Left renal pelvis (tissue), 4 donors: Measurements from ENCODE around the gene SCN5A. TPM values are rescaled to one million over a fixed set of nuclear protein-coding genes. Genes with fewer than 3 reads are reported as not detected.

ENCODE experiments used
- DNase-seq, 4 donors: peaks; one replicate each; pipeline ENCODE4 v3.0.0-alpha.2; 2013; ENCODE audit warnings: low read depth in 4 of 4, low spot score in 3 of 4
- polyA plus RNA-seq, 4 donors: library from polyadenylated mRNA; unstranded; fragments of 120-200 nt; gene quantifications; one replicate each; pipeline ENCODE4 v1.2.1, GENCODE V29; 2013; ENCODE audit not compliant: insufficient read length in 4 of 4

The SCN5A gene
- polyA plus RNA-seq, 4 donors: 0.89 to 2.0 (median 1.0) TPM

- DNase-seq: no peak
These were observed 1.3 kb downstream of the SCN5A start for GRCh38 chr3:38648024-38648658.

GRCh38 chr3:38647217-38647970 lies 2.1 kb downstream of the SCN5A start:
- DNase-seq: no peak

- no peak for DNase-seq
These were observed 2.9 kb downstream of the SCN5A start for GRCh38 chr3:38646630-38647029.

DNA sequence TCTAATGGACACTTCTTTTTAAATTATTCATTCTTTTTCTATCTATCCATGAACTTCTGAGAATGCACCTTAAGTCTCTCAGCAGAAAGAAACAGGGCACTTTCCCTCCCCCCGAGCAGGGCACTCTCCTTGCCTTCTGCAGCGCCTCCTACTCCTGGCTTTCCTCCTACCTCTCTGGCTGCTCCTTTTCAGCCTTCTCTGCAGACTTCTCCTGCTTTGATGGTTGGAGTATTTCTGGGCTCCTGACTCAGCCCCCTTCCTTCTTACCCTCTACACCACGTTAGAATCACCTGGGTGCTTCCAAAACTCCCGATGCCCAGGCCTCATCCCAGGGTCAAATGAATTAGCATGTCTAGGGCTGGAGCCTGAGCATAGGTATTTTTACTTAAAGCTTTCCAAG lies 3.4 kb downstream of the SCN5A start:
- no peak for DNase-seq

DNA sequence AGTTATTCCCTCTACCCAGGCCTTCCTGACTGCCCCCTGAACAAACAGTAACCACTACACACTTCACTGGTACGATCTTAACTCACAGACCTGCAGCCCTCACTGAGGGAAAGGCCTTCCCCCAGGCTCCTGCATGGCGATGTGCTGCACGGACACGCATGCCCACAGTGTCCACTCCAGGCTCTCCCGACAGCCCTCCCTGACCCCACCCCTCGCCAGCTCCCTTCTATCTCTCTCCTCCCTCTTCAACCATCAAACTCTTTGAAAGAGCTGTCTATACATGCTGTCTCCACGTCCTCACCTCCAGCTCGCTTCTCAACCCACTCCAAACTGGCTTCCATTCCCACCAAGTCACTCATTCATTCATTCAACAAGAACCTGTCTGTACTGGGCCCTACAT lies 3.9 kb downstream of the SCN5A start:
- DNase-seq: no peak

GRCh38 chr3:38645076-38645475 lies 4.4 kb downstream of the SCN5A start:
- no peak for DNase-seq

DNA sequence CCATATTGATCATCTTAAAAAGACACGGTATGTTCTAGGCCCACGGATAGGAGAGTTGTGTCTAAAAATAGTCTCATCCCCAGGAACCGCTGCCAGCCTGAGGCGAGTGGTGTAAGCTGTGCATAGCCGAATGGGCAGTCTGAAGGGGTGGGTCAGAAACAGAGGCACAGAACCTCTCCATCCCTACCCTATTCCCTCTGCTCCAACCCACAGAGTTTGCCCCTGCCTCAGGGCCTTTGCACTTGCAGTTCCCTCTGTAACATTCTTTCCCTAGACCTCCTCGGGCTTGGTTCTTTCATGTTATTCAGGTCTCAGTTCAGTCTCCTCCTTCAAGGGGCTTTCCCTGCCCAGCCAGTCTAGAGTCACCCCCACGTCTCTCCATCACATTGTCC lies 4.8 kb downstream of the SCN5A start:
- no peak for DNase-seq

GRCh38 chr3:38644016-38644661 lies 5.3 kb downstream of the SCN5A start:
- DNase-seq: no peak

DNA sequence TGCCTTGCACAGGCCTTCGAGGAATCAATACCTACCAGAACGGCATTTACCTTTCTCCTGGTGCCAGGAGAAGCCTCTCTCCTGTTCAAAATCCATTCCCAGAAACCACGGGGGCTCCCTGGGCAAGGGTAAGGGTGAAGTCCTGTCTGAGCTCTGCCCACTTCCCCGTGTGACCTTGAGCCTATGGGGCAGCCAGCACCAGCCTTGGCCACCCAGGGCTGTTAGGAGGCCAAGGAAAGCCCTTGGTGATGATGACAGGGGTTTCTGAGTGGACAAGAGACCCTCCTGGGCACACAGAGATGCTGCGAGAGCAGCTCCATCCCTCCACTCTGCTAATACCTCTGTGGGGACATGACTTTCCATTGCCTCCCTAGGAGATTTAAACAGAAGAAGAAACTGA lies 5.9 kb downstream of the SCN5A start:
- DNase-seq: no peak

GRCh38 chr3:38643090-38643489 lies 6.4 kb downstream of the SCN5A start:
- no peak for DNase-seq

DNA sequence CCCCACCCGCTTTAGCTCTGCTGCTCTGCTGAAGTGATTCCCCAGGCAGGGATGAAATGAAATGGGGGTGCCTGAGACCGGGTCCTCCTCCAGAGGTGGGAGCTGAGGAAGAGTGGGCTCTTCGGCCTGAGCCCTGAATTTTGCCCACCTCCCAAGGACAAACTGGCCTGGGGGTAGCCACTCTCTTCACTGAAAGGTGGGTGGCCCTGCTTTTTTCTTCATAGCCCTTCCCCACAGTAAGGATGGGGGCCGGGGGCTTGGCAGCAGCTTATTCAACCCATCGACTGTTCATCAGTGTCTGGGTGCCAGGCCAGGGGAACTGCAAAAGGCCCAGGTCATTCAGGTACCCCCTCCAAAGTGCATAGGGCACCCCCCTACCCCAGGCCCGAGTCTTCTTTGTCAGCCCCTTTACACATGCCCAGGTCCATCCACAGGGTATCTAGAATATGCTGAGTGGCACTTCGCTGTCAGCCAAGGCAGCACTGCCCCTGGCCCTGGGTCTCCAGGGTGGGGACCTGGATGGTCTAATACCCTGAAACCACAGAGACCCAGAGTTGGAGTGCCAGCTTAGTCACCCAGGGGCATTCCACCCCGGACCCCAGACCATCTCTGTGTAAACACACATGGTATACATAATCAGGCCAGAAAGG lies 7.9 kb downstream of the SCN5A start:
- no peak for DNase-seq

DNA sequence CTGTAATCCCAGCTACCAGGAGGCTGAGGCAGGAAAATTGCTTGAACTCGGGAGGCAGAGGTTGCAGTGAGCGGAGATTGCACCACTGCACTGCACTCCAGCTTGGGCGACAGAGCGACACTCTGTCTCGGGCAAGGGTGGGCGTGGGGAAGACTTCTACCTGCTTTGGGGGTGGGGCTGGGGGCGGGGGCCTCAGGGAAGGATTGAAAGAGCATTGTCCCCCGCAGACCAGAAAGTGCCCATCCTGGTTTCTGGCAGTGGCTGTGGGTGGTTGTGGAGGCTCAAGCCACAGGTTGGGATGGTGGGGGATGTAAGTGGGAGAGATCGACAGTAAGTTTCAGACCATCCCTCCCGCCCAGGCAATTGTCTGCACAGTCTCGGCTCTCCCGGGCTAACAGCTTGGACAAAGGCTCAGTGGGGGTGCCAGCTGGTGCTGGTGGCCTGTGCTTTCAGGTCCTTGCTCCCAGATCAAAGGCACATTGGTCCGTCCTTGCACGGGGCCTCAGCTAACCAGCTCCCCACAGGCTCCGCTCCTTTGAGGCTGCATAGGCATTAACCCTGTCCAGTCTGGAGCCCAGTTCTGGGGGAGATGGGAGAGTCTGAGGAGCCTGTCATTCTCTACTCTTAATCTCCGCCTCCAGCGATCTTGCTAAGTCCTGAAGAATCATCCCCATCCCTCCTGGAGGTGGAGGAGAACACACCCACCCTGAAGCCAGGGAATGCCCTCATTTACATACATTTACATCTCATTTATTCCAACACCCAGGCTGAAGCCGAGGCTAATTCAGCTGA lies 8.6 kb downstream of the SCN5A start:
- DNase-seq: no peak

- no peak for DNase-seq
These were observed 11.1 kb downstream of the SCN5A start for GRCh38 chr3:38638354-38638753.

- no peak for DNase-seq
These were observed 11.6 kb downstream of the SCN5A start for GRCh38 chr3:38637906-38638305.

GRCh38 chr3:38636881-38637280 lies 12.6 kb downstream of the SCN5A start:
- DNase-seq: no peak

DNA sequence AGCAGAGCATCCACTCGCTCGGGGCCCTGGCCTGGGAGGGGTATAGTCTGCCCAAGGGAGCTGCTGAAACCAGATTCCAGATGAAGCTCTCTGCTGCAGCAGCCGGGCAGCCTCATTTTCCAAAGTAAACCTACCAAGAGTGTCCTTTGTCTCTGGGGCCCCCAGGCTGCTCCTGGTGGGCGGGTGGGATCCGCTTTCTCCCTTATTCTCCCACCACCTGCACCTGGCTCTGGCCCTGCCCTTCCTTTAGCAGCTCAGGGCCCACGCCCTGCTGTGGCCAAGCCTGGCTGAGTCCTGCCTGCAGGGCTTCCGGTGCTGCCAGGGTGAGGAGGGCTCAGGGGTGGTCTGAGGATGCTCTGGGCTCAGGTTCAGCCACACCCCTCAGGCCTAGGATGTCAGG lies 13.0 kb downstream of the SCN5A start:
- no peak for DNase-seq

- no peak for DNase-seq
These were observed 15.4 kb downstream of the SCN5A start for GRCh38 chr3:38634111-38634510.

DNA sequence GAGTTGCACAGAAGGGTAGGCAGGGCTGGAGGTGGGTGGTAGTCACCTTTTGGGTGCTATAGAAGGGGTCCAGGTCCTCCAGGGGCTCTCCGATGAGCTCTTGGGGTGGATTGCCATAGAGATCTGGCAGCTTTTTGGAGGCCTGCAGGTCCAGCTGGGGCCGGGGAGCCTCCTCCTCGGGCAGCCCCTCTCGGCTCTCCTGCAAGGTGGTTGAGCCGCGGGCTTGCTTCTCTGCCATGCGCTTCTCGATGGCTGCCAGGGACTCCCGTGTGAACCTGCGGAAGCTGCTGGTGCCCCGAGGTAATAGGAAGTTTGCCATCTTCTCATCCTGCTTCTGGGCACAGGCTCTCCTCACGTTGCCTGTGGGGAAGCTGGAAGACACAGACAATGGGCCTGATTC lies 16.5 kb downstream of the SCN5A start:
- DNase-seq: no peak

GRCh38 chr3:38630606-38631005 lies 18.9 kb downstream of the SCN5A start:
- DNase-seq: no peak

GRCh38 chr3:38630070-38630469 lies 19.4 kb downstream of the SCN5A start:
- DNase-seq: no peak

- no peak for DNase-seq
These were observed 20.7 kb downstream of the SCN5A start for GRCh38 chr3:38628835-38629234.
